ENCODE measurements around the gene PARG.
"Not testable (repeated sequence)": the region's sequence is repeated elsewhere in the genome, so short reads cannot be mapped to it uniquely, and the experiment has no call there.

The PARG gene

DNA sequence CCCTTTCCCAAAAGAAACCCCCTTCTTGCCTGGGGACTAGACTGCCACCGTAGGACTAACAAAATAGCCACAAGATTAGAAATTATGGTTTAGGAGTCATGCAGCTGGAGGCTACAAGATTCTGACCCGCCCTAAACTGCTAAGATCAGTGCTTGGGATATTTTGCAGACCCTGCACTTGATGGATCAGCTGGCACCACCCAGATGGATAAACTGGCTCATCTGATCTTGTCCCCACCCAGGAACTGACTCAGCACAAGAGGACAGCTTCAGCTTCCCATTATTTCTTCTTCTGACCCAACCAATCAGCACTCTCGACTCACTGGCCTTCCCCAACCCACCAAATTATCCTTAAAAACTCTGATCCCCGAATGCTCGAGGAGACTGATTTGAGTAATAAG lies 10.6 kb downstream of the PARG start:
- H3K27ac Mint-ChIP-seq; H3K9me3 Mint-ChIP-seq; H3K36me3 Mint-ChIP-seq (ENCODE audit: low read depth); DNase-seq (ENCODE audit: low spot score); H3K4me1 Mint-ChIP-seq (ENCODE audit: low read depth); H3K27me3 Mint-ChIP-seq (ENCODE audit: low read depth); H3K4me3 Mint-ChIP-seq: not testable (repeated sequence)

DNA sequence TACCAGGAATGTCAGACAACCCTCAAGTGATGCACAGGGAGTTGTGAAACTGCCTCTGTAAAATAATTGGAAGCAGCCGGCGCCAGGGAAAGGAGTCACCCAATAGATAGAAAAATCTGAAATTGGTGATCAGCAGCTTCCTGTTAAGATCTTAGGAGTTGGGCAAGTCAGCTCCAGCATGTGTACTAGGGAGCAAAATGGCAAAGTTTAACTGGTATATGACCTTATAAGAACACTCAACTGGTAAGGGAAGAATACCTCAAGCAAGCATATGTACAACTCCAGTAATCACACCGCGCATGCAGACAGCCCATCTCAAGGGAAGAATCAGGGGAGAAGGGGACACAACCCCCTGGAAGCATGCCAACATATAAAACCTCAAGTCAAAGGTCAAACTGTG lies 18.3 kb downstream of the PARG start:
- not testable (repeated sequence) for H3K27me3 Mint-ChIP-seq (ENCODE audit: low read depth); H3K9me3 Mint-ChIP-seq; DNase-seq (ENCODE audit: low spot score); H3K27ac Mint-ChIP-seq; H3K4me3 Mint-ChIP-seq; H3K36me3 Mint-ChIP-seq (ENCODE audit: low read depth); H3K4me1 Mint-ChIP-seq (ENCODE audit: low read depth)

GRCh38 chr10:49922041-49922440 lies 19.8 kb downstream of the PARG start:
- not testable (repeated sequence) for DNase-seq (ENCODE audit: low spot score); H3K4me3 Mint-ChIP-seq; H3K27ac Mint-ChIP-seq; H3K4me1 Mint-ChIP-seq (ENCODE audit: low read depth); H3K36me3 Mint-ChIP-seq (ENCODE audit: low read depth); H3K27me3 Mint-ChIP-seq (ENCODE audit: low read depth); H3K9me3 Mint-ChIP-seq

GRCh38 chr10:49917927-49918326 lies 23.9 kb downstream of the PARG start:
- not testable (repeated sequence) for H3K4me1 Mint-ChIP-seq (ENCODE audit: low read depth); DNase-seq (ENCODE audit: low spot score); H3K27ac Mint-ChIP-seq; H3K4me3 Mint-ChIP-seq; H3K9me3 Mint-ChIP-seq; H3K36me3 Mint-ChIP-seq (ENCODE audit: low read depth); H3K27me3 Mint-ChIP-seq (ENCODE audit: low read depth)

- DNase-seq (ENCODE audit: low spot score); H3K9me3 Mint-ChIP-seq; H3K36me3 Mint-ChIP-seq (ENCODE audit: low read depth); H3K27ac Mint-ChIP-seq; H3K4me1 Mint-ChIP-seq (ENCODE audit: low read depth); H3K27me3 Mint-ChIP-seq (ENCODE audit: low read depth); H3K4me3 Mint-ChIP-seq: not testable (repeated sequence)
Measured at GRCh38 chr10:49916451-49916850, 25.4 kb downstream of the PARG start.

GRCh38 chr10:49910295-49910694 lies 31.5 kb downstream of the PARG start:
- not testable (repeated sequence) for H3K27ac Mint-ChIP-seq; H3K4me3 Mint-ChIP-seq; H3K4me1 Mint-ChIP-seq (ENCODE audit: low read depth); DNase-seq (ENCODE audit: low spot score); H3K9me3 Mint-ChIP-seq; H3K36me3 Mint-ChIP-seq (ENCODE audit: low read depth); H3K27me3 Mint-ChIP-seq (ENCODE audit: low read depth)

DNA sequence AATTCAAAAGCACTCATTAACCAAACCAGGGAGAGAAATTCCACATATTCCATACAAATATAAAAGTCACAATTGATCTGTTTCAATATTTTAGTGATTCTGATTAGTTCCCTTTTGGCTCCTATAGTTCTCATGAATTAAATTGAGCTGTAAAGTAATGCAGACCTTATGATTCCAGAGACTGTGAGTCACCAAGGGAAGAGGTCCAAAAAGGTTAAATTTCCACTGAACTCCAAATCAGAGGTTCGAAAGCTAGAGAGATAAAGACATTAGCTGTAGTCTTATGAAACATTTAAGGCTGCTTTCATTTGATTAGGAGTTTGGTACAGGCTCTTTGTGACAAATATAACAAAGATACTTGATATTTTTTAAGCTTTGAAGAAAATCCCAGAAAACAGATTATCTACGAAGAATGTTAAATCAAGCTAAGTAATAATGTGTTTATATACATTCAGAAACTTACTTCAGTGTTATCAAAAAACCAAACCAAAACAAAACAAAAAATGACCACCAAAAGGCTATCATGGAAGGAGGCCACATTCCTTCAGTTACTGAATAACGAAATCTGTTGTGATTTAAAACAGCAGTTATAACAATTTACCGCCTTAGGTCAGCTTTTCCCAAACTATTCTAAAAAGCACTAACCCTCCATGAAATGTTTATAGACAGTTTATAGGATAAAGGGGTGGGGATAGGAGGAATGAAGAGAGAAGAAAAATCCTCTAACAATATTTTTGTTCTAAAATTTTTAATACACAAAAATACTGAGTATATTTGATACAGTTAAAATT lies 33.3 kb downstream of the PARG start:
- H3K9me3 Mint-ChIP-seq; H3K36me3 Mint-ChIP-seq (ENCODE audit: low read depth); DNase-seq (ENCODE audit: low spot score); H3K4me1 Mint-ChIP-seq (ENCODE audit: low read depth); H3K27me3 Mint-ChIP-seq (ENCODE audit: low read depth); H3K4me3 Mint-ChIP-seq; H3K27ac Mint-ChIP-seq: not testable (repeated sequence)

GRCh38 chr10:49903829-49904228 lies 38.0 kb downstream of the PARG start:
- not testable (repeated sequence) for H3K36me3 Mint-ChIP-seq (ENCODE audit: low read depth); H3K27ac Mint-ChIP-seq; H3K4me3 Mint-ChIP-seq

GRCh38 chr10:49900406-49900805 lies 41.4 kb downstream of the PARG start:
- not testable (repeated sequence) for H3K9me3 Mint-ChIP-seq; H3K27ac Mint-ChIP-seq; H3K4me3 Mint-ChIP-seq; H3K27me3 Mint-ChIP-seq (ENCODE audit: low read depth); H3K4me1 Mint-ChIP-seq (ENCODE audit: low read depth); DNase-seq (ENCODE audit: low spot score); H3K36me3 Mint-ChIP-seq (ENCODE audit: low read depth)

More at GRCh38 chr10:49903829-49904228, 38.0 kb downstream of the PARG start:
- H3K4me1 Mint-ChIP-seq (ENCODE audit: low read depth); DNase-seq (ENCODE audit: low spot score); H3K27me3 Mint-ChIP-seq (ENCODE audit: low read depth); H3K9me3 Mint-ChIP-seq: not testable (repeated sequence)

DNA sequence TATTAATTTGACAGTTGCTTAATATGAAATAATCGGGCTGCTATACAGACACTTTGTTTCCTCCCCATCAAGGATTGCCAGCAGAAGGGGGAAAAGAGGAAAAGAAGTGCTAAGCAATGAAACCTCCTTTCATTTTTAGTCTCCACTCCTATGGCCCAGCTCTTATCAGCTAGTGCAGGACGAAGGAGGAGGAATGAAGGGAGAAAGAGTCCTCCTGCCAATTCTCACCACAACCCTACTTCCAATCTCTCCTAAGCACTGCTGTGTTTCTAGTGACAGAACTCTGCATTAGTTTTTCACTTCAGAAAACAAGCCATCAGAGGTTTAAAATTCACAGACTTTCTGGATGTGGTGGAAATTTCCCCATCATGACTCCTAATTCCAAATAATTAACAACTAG lies 41.8 kb downstream of the PARG start:
- H3K9me3 Mint-ChIP-seq; H3K4me1 Mint-ChIP-seq (ENCODE audit: low read depth); DNase-seq (ENCODE audit: low spot score); H3K4me3 Mint-ChIP-seq; H3K27ac Mint-ChIP-seq; H3K27me3 Mint-ChIP-seq (ENCODE audit: low read depth); H3K36me3 Mint-ChIP-seq (ENCODE audit: low read depth): not testable (repeated sequence)

- H3K9me3 Mint-ChIP-seq; H3K36me3 Mint-ChIP-seq (ENCODE audit: low read depth); H3K4me3 Mint-ChIP-seq; DNase-seq (ENCODE audit: low spot score); H3K4me1 Mint-ChIP-seq (ENCODE audit: low read depth); H3K27me3 Mint-ChIP-seq (ENCODE audit: low read depth); H3K27ac Mint-ChIP-seq: not testable (repeated sequence)
Measured at GRCh38 chr10:49890025-49890424, 51.8 kb downstream of the PARG start.

DNA sequence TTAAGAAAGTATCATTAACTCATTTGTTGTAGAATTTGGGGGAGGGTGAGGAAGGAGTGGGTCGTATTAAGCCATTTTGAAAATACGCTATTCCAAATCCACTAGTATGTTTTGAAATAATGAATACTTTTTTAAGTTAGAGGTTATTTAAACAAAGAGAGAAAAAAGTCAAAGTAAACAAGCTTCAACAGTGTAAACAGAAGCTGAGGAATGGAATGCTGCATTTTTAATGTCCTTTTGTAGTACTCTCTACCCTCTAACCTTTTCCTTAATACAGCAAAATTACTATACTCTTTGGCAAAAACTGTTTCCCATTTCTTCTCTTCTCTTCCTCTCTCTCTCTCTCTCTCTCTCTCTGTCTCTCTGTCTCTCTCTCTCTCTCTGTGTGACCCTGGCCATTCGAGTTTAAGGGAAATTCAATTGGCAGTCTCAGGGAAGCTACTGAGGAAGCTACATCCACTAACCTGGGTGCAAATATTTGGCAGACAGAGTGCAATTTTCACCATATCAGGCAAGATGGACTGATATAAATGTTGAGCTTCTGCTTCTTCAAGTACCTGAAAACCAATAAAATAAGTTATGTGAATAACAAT lies 57.0 kb downstream of the PARG start:
- not testable (repeated sequence) for H3K9me3 Mint-ChIP-seq; H3K36me3 Mint-ChIP-seq (ENCODE audit: low read depth)

GRCh38 chr10:49883852-49884251 lies 58.0 kb downstream of the PARG start:
- not testable (repeated sequence) for H3K27me3 Mint-ChIP-seq (ENCODE audit: low read depth); H3K9me3 Mint-ChIP-seq; H3K27ac Mint-ChIP-seq; H3K4me3 Mint-ChIP-seq; DNase-seq (ENCODE audit: low spot score); H3K36me3 Mint-ChIP-seq (ENCODE audit: low read depth); H3K4me1 Mint-ChIP-seq (ENCODE audit: low read depth)

More for the DNA sequence above, 57.0 kb downstream of the PARG start:
- not testable (repeated sequence) for H3K4me3 Mint-ChIP-seq; H3K27ac Mint-ChIP-seq; DNase-seq (ENCODE audit: low spot score); H3K4me1 Mint-ChIP-seq (ENCODE audit: low read depth); H3K27me3 Mint-ChIP-seq (ENCODE audit: low read depth)

- not testable (repeated sequence) for H3K27me3 Mint-ChIP-seq (ENCODE audit: low read depth); H3K4me1 Mint-ChIP-seq (ENCODE audit: low read depth); H3K4me3 Mint-ChIP-seq; DNase-seq (ENCODE audit: low spot score); H3K27ac Mint-ChIP-seq; H3K36me3 Mint-ChIP-seq (ENCODE audit: low read depth); H3K9me3 Mint-ChIP-seq
Measured at GRCh38 chr10:49882327-49882726, 59.5 kb downstream of the PARG start.

GRCh38 chr10:49872740-49873139 lies 69.1 kb downstream of the PARG start:
- H3K27ac Mint-ChIP-seq; DNase-seq (ENCODE audit: low spot score); H3K36me3 Mint-ChIP-seq (ENCODE audit: low read depth); H3K9me3 Mint-ChIP-seq; H3K4me3 Mint-ChIP-seq; H3K4me1 Mint-ChIP-seq (ENCODE audit: low read depth); H3K27me3 Mint-ChIP-seq (ENCODE audit: low read depth): not testable (repeated sequence)
